ENCODE measurements around the gene HACD2.
"Not testable (repeated sequence)": the region's sequence is repeated elsewhere in the genome, so short reads cannot be mapped to it uniquely, and the experiment has no call there.

Gene HACD2

GRCh38 chr3:123523023-123523412, 61.8 kb downstream of the HACD2 start:
- no peak for DNase-seq

- DNase-seq: no peak
Observed at GRCh38 chr3:123522320-123523022, 62.4 kb downstream of the HACD2 start.

- no peak for DNase-seq
Observed at GRCh38 chr3:123521179-123521969, 63.5 kb downstream of the HACD2 start.

GRCh38 chr3:123520656-123521055, 64.2 kb downstream of the HACD2 start:
- no peak for DNase-seq

- no peak for DNase-seq
Observed at GRCh38 chr3:123518892-123519485, 65.9 kb downstream of the HACD2 start.

GRCh38 chr3:123511726-123512125, 73.1 kb downstream of the HACD2 start:
- no peak for DNase-seq

- no peak for DNase-seq
Observed at GRCh38 chr3:123511084-123511483, 73.8 kb downstream of the HACD2 start.

- DNase-seq: no peak
Observed at GRCh38 chr3:123508178-123508577, 76.7 kb downstream of the HACD2 start.

- no peak for DNase-seq
Observed at GRCh38 chr3:123505820-123506219, 79.0 kb downstream of the HACD2 start.

- no peak for DNase-seq
Observed at GRCh38 chr3:123503203-123503602, 81.7 kb downstream of the HACD2 start.

GRCh38 chr3:123499322-123499721, 85.5 kb downstream of the HACD2 start:
- DNase-seq: no peak

- DNase-seq: no peak
Observed at GRCh38 chr3:123498761-123499160, 86.1 kb downstream of the HACD2 start.

GRCh38 chr3:123493912-123494311, 90.9 kb downstream of the HACD2 start:
- no peak for DNase-seq

GRCh38 chr3:123491966-123492587, 92.8 kb downstream of the HACD2 start:
- DNase-seq: no peak

GRCh38 chr3:123489400-123490004, 95.4 kb downstream of the HACD2 start:
- DNase-seq: peak; percentile 2

GRCh38 chr3:123488645-123489347, 96.1 kb downstream of the HACD2 start:
- no peak for DNase-seq

- not testable (repeated sequence) for DNase-seq
Observed at GRCh38 chr3:123487063-123487462, 97.8 kb downstream of the HACD2 start.

- DNase-seq: no peak
Observed at GRCh38 chr3:123486460-123486859, 98.4 kb downstream of the HACD2 start.

GRCh38 chr3:123485551-123485950, 99.3 kb downstream of the HACD2 start:
- no peak for DNase-seq

- DNase-seq: no peak
Observed at GRCh38 chr3:123483146-123483545, 101.7 kb downstream of the HACD2 start.

- DNase-seq: no peak
Observed at GRCh38 chr3:123481722-123482457, 103.0 kb downstream of the HACD2 start.

- DNase-seq: no peak
Observed at GRCh38 chr3:123481071-123481470, 103.8 kb downstream of the HACD2 start.

Measured in effector CD8-positive, alpha-beta T cell (primary cell).